GM03348 (cell line): ENCODE measurements around the gene OR4D2.

Experiments
- DNase-seq: peaks from one replicate; pipeline ENCODE4 v3.0.0; 2012; ENCODE audit warnings: low spot score

The OR4D2 gene

DNA sequence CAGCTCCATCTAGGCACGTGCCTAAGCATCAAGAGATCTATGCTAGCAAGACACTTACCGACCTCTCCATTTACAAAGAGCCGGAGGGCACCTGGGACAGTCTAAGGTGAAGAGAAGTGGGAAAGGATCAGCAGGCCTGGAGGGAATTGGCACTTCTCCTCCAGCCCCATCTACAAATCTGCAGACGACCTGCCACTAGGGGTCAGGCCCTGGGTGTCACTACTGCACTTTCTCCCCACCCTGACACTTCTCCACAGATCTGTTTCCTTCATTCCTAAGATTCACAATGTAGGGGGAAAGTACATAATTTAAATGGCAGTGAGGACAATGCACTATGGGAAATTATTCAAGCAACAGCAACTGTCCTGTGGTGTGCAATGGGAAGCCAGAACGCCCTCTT, 44.1 kb downstream of the OR4D2 start:
- no peak for DNase-seq

DNA sequence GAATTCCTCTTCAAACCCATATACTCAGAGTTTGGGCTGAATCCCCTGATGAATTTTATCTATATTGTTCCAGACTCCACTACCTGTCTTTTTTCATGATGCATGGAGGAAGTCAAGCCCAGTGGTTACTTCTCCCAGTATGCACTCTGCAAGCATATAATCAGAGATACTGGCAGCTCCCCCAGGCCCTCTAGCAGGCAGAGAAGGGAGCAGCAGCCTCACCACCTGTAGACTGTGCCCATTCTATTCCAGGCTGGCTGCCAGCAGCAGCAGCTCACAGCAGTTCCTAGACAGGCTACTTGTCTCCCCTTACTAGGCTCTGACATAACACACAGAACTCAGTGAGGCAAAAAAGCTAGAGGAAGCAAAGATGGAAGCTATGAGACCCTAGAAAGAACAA, 48.9 kb downstream of the OR4D2 start:
- DNase-seq, result no peak

- no peak for DNase-seq
These were observed 51.0 kb downstream of the OR4D2 start for GRCh38 chr17:58217766-58218165.

GRCh38 chr17:58219007-58219788, 52.4 kb downstream of the OR4D2 start, which contains the start of gene MKS1:
TSS of gene MKS1 (minus strand) at chr17:58219255. CDS start at chr17:58219230, 25 bp downstream.
- peak; percentile 100 for DNase-seq

GRCh38 chr17:58219789-58220183, 53.0 kb downstream of the OR4D2 start:
- DNase-seq, result no peak
